Measurements from ENCODE around the gene APOL2. TPM values are rescaled to one million over a fixed set of nuclear protein-coding genes. Genes with fewer than 3 reads are reported as not detected.
"Not testable (repeated sequence)": the region's sequence is repeated elsewhere in the genome, so short reads cannot be mapped to it uniquely, and the experiment has no call there.

APOL2 gene
- total RNA-seq, 4 donors from 2014 or later: 15.3 to 21.8 (median 17.1) TPM

DNA sequence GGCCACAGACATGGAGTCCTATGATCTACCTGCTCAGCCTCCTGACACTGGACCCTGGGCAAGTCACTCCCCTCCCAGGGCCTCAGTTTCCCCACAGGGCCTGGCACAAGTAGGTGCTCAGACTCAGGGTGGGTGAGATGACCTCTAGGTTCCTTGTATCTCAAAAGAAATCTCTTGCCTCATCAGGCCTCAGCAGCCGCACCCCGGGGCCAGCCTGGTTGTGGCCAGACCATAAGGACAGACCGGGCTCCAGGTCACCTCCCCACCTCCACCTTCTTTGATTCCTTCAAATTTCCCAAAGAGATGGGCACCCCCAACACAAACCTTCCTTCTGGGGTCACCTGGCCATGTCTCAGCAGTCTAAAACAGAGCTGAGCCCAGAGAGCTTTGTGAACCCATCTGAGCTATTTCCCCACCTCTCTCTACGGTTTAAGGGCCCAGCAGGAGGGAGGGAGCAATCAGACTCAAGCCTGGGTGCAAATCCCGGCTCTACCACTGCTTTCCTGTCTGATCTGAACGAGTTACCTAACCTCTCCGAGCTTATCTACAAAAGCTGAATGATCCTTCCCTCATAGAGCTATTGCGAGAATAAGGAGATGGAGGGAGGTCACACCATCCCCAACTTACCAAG, 35.2 kb downstream of the APOL2 start:
- Histone ChIP-seq H3K36me3 (no peaks in the 10 kb centered on the region), H3K27ac (no peak overlapping the region), H3K9me3 (no peaks in the 10 kb centered on the region), H3K27me3 (no peaks in the 10 kb centered on the region), H3K4me1 (peaks cover 22% of the 10 kb centered on the region), H3K4me3 (no peak overlapping the region)
- WGBS: 83% methylated on average over 8 of the region's 8 CpGs
- DNase-seq (ENCODE audit: low spot score in 2 of 2): no peak
- TF ChIP-seq CTCF (IDR thresholded peaks at IDR 0.05): no peak
- no peak for TF ChIP-seq POLR2A (IDR thresholded peaks at IDR 0.05)
- no peak for TF ChIP-seq EP300 (IDR thresholded peaks at IDR 0.05)
- TF ChIP-seq POLR2AphosphoS5 (IDR thresholded peaks at IDR 0.05): no peak

DNA sequence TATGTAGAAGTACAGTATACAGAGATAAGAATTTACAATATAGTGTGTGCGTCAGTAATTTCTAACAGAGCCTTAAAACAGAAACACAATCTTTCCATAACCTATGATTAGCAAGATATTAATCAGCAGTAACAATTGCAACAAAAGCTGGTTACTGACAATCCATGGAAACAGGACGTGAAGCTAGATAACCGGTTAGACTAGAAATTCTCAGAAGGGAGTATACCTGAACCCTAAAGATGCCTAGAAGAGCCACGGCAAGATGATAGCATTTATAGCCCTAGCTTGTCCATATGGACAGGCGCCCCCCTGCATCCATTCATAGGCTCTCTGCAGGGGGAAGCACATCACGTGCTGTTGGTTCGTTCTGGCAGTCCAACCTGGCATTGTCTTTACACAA, 35.9 kb downstream of the APOL2 start:
- not testable (repeated sequence) for H3K27ac ChIP-seq, H3K27me3 ChIP-seq, H3K36me3 ChIP-seq, H3K9me3 ChIP-seq, H3K4me3 ChIP-seq
- peaks cover 22% of the 10 kb centered on the region for H3K4me1 ChIP-seq
- DNase-seq (ENCODE audit: low spot score in 2 of 2): peak in 1 of 2 donors; percentile 46
- 71% methylated on average over 7 of the region's 7 CpGs for WGBS

GRCh38 chr22:36202906-36203305, 36.4 kb downstream of the APOL2 start:
- not testable (repeated sequence) for H3K4me3 ChIP-seq, H3K9me3 ChIP-seq

GRCh38 chr22:36201630-36202319, 37.6 kb downstream of the APOL2 start, which contains the start of gene APOL4:
APOL4 (minus strand) TSS chr22:36201809; CDS start chr22:36201734, 75 bp downstream.
- peak within 1 kb of the TSS; percentile 62 for H3K27ac ChIP-seq
- 49% methylated on average over 8 of the region's 13 CpGs for WGBS

More at GRCh38 chr22:36202906-36203305, 36.4 kb downstream of the APOL2 start:
- not testable (repeated sequence) for H3K27ac ChIP-seq; H3K27me3 ChIP-seq; DNase-seq (ENCODE audit: low spot score in 2 of 2); H3K36me3 ChIP-seq
- H3K4me1 ChIP-seq: peaks cover 24% of the 10 kb centered on the region
- 59% methylated on average over 8 of the region's 8 CpGs for WGBS

GRCh38 chr22:36201025-36201424, 38.3 kb downstream of the APOL2 start:
- not testable (repeated sequence) for DNase-seq (ENCODE audit: low spot score in 2 of 2); H3K36me3 ChIP-seq; H3K27ac ChIP-seq; H3K27me3 ChIP-seq; H3K9me3 ChIP-seq
- no CpG with 5 or more reads among the region's 5 CpGs for WGBS
- peaks cover 43% of the 10 kb centered on the region for H3K4me1 ChIP-seq
- H3K4me3 ChIP-seq: peak overlapping the region; percentile 28

More at GRCh38 chr22:36201630-36202319, 37.6 kb downstream of the APOL2 start, which contains the start of gene APOL4:
- Histone ChIP-seq H3K27me3 (no peaks in the 10 kb centered on the region), H3K4me1 (peaks cover 36% of the 10 kb centered on the region), H3K9me3 (no peaks in the 10 kb centered on the region), H3K4me3 (peak within 1 kb of the TSS; percentile 28), H3K36me3 (no peaks in the 10 kb centered on the region)
- DNase-seq (ENCODE audit: low spot score in 2 of 2): peak; percentile 85 to 92
- TF ChIP-seq POLR2A (IDR thresholded peaks at IDR 0.05) (peak in 1 of 2 donors; percentile 25), POLR2AphosphoS5 (IDR thresholded peaks at IDR 0.05) (peak in 2 of 3 donors; percentile 49 to 65), CTCF (IDR thresholded peaks at IDR 0.05) (no peak)

GRCh38 chr22:36199001-36199551, 40.3 kb downstream of the APOL2 start:
- Histone ChIP-seq H3K36me3 (no peaks in the 10 kb centered on the region), H3K9me3 (no peaks in the 10 kb centered on the region), H3K4me1 (peaks cover 44% of the 10 kb centered on the region), H3K27me3 (no peaks in the 10 kb centered on the region), H3K27ac (no peak overlapping the region), H3K4me3 (no peak overlapping the region)
- 70% methylated on average over 5 of the region's 5 CpGs for WGBS
- DNase-seq (ENCODE audit: low spot score in 2 of 2): no peak
- no peak for TF ChIP-seq EP300 (IDR thresholded peaks at IDR 0.05)
- no peak for TF ChIP-seq POLR2A (IDR thresholded peaks at IDR 0.05)
- no peak for TF ChIP-seq POLR2AphosphoS5 (IDR thresholded peaks at IDR 0.05)
- no peak for TF ChIP-seq CTCF (IDR thresholded peaks at IDR 0.05)

All from suprapubic skin (tissue), 4 donors.